ENCODE results near the gene PLA2G2D. TPM values are rescaled to one million over a fixed set of nuclear protein-coding genes. Genes with fewer than 3 reads are reported as not detected.

The PLA2G2D gene
- total and polyA plus RNA-seq, 10 of the 15 experiments (the other 5 are each of a cell fraction or from before 2014, with no cell fraction given), result 0.06 to 0.38 (median 0.16) TPM; not detected in 2

GRCh38 chr1:20126041-20126805, 6.9 kb upstream of the PLA2G2D start (continued):
- TF ChIP-seq DPF2 (IDR thresholded peaks at IDR 0.05) (peak; percentile 92), MTA2 (IDR thresholded peaks at IDR 0.05; ENCODE audit: low read depth) (peak; percentile 77), BHLHE40 (IDR thresholded peaks at IDR 0.05; ENCODE audit: borderline replicate concordance in 1 of 2, low read depth in 2 of 2, low read length in 1 of 2) (peak; percentile 73 to 80), RUNX3 (IDR thresholded peaks at IDR 0.05; ENCODE audit: low read length) (peak; percentile 89), MYC (IDR thresholded peaks at IDR 0.05; ENCODE audit: insufficient read depth, insufficient read length, insufficient replicate concordance, low read length, severe bottlenecking) (no peak), JUNB (IDR thresholded peaks at IDR 0.05) (peak; percentile 84), NFIC (IDR thresholded peaks at IDR 0.05; ENCODE audit: low read depth, low read length) (peak; percentile 69; the same call in 1 of the 2 replicates), MTA3 (IDR thresholded peaks at IDR 0.05; ENCODE audit: borderline replicate concordance, low read length) (no peak), NR2F1 (conservative IDR thresholded peaks at IDR 0.05) (peak; percentile 96), CHD1 (IDR thresholded peaks at IDR 0.05; ENCODE audit: low read depth, low read length) (no peak), NFXL1 (IDR thresholded peaks at IDR 0.05; ENCODE audit: borderline replicate concordance) (no peak), TBL1XR1 (IDR thresholded peaks at IDR 0.05; ENCODE audit: low read depth, low read length) (0 out of 2 replicates have a peak, but pooled peaks have one; percentile 51), E2F4 (IDR thresholded peaks at IDR 0.05; ENCODE audit: low read depth, low read length) (no peak), FOXM1 (IDR thresholded peaks at IDR 0.05; ENCODE audit: low read depth, low read length) (peak; percentile 47; the same call in 1 of the 2 replicates), SUZ12 (IDR thresholded peaks at IDR 0.05; ENCODE audit: unreplicated experiment) (no peak), MEF2B (IDR thresholded peaks at IDR 0.05; ENCODE audit: partially characterized antibody, poor library complexity, severe bottlenecking) (peak; percentile 20)
- TF ChIP-seq, protein P1, sequence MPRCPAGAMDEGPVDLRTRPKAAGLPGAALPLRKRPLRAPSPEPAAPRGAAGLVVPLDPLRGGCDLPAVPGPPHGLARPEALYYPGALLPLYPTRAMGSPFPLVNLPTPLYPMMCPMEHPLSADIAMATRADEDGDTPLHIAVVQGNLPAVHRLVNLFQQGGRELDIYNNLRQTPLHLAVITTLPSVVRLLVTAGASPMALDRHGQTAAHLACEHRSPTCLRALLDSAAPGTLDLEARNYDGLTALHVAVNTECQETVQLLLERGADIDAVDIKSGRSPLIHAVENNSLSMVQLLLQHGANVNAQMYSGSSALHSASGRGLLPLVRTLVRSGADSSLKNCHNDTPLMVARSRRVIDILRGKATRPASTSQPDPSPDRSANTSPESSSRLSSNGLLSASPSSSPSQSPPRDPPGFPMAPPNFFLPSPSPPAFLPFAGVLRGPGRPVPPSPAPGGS (IDR thresholded peaks at IDR 0.05; ENCODE audit: borderline replicate concordance, insufficient read depth, low read depth, low read length, poor library complexity, severe bottlenecking), result peak; percentile 55
- TF ChIP-seq, protein P2, sequence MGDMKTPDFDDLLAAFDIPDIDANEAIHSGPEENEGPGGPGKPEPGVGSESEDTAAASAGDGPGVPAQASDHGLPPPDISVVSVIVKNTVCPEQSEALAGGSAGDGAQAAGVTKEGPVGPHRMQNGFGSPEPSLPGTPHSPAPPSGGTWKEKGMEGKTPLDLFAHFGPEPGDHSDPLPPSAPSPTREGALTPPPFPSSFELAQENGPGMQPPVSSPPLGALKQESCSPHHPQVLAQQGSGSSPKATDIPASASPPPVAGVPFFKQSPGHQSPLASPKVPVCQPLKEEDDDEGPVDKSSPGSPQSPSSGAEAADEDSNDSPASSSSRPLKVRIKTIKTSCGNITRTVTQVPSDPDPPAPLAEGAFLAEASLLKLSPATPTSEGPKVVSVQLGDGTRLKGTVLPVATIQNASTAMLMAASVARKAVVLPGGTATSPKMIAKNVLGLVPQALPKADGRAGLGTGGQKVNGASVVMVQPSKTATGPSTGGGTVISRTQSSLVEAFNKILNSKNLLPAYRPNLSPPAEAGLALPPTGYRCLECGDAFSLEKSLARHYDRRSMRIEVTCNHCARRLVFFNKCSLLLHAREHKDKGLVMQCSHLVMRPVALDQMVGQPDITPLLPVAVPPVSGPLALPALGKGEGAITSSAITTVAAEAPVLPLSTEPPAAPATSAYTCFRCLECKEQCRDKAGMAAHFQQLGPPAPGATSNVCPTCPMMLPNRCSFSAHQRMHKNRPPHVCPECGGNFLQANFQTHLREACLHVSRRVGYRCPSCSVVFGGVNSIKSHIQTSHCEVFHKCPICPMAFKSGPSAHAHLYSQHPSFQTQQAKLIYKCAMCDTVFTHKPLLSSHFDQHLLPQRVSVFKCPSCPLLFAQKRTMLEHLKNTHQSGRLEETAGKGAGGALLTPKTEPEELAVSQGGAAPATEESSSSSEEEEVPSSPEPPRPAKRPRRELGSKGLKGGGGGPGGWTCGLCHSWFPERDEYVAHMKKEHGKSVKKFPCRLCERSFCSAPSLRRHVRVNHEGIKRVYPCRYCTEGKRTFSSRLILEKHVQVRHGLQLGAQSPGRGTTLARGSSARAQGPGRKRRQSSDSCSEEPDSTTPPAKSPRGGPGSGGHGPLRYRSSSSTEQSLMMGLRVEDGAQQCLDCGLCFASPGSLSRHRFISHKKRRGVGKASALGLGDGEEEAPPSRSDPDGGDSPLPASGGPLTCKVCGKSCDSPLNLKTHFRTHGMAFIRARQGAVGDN (IDR thresholded peaks at IDR 0.05), result peak; percentile 98
- TF ChIP-seq, protein P3, sequence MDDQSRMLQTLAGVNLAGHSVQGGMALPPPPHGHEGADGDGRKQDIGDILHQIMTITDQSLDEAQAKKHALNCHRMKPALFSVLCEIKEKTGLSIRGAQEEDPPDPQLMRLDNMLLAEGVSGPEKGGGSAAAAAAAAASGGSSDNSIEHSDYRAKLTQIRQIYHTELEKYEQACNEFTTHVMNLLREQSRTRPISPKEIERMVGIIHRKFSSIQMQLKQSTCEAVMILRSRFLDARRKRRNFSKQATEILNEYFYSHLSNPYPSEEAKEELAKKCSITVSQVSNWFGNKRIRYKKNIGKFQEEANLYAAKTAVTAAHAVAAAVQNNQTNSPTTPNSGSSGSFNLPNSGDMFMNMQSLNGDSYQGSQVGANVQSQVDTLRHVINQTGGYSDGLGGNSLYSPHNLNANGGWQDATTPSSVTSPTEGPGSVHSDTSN (IDR thresholded peaks at IDR 0.05; ENCODE audit: insufficient replicate concordance, low read depth, low read length), result no peak
- TF ChIP-seq, protein P4, sequence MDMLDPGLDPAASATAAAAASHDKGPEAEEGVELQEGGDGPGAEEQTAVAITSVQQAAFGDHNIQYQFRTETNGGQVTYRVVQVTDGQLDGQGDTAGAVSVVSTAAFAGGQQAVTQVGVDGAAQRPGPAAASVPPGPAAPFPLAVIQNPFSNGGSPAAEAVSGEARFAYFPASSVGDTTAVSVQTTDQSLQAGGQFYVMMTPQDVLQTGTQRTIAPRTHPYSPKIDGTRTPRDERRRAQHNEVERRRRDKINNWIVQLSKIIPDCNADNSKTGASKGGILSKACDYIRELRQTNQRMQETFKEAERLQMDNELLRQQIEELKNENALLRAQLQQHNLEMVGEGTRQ (IDR thresholded peaks at IDR 0.05; ENCODE audit: borderline replicate concordance, low read depth, low read length), result peak; percentile 38; the same call in 1 of the 2 replicates
